Right cardiac atrium (tissue), 5 donors: Measurements from ENCODE around the gene IGF2BP2. TPM values are rescaled to one million over a fixed set of nuclear protein-coding genes. Genes with fewer than 3 reads are reported as not detected.

Source experiments
- ATAC-seq, 2 donors: fragments of 200-7000 bp; cut with Tn5 transposase; one replicate each; pipeline versions ENCODE4 v1.8.0 to v1.9.1; 2020; ENCODE audit warnings: moderate library complexity in 2 of 2, mild to moderate bottlenecking in 1 of 2
- DNase-seq, 3 donors: peaks; one replicate each; pipeline ENCODE4 v3.0.0-alpha.2; 2020
- H3K27ac ChIP-seq: one replicate; pipeline ENCODE4 v1.5.1; 2013; ENCODE audit warnings: mild to moderate bottlenecking, low read length, control low read depth, moderate library complexity
- H3K27me3 ChIP-seq: one replicate; pipeline ENCODE4 v1.6.1; 2013; ENCODE audit not compliant: control insufficient read depth, insufficient read depth
- H3K4me1 ChIP-seq: one replicate; pipeline ENCODE4 v1.6.1; 2013; ENCODE audit warnings: low read length; ENCODE audit not compliant: control insufficient read depth, insufficient read depth
- H3K4me3 ChIP-seq: one replicate; pipeline ENCODE4 v1.5.1; 2013; ENCODE audit warnings: low read length, control low read depth
- H3K9me3 ChIP-seq: one replicate; pipeline ENCODE4 v1.6.1; 2013; ENCODE audit warnings: low read length; ENCODE audit not compliant: control insufficient read depth
- WGBS: extraction: QIAGEN DNeasy Blood & Tissue Kit; methylation state at CpG from one replicate; pipeline ENCODE4 v1.1.7; 2013; 5-methylcytosine and 5-hydroxymethylcytosine counted together
- intact Hi-C, 4 donors: fragments of 100-400 bp; cut with DNase I; formaldehyde crosslinking; loops; one replicate each; pipeline versions ENCODE4 v1.11.0 to v1.14.0; 2022 to 2023
- polyA plus RNA-seq: library from polyadenylated mRNA; stranded (reverse); fragments of 200-250 nt; gene quantifications from one replicate; pipeline ENCODE4 v1.2.3, GENCODE V29; 2013
- total RNA-seq, 4 donors: library from RNA; stranded (reverse); fragmentation: NEBNext Ultra II Directional; extraction: Animal tissue kit (Norgen Biotek cat#: 25700); gene quantifications; one replicate each; pipeline ENCODE4 v1.2.1, GENCODE V29; 2021
- donor health status: healthy with polysubstance abuse.
- donor health status: DM: no; HTN: yes; CAD: no.
- donor health status: DM: no; HTN: no; CAD: no.
- donor health status: DM: no; HTN: yes; CAD: no; lungs with severe emphysema.
- donor health status: DM: yes; HTN: yes; CAD: no.

IGF2BP2 gene
- total and polyA plus RNA-seq, 5 donors: 7.7 to 18.0 (median 14.6) TPM

- no peaks in the 10 kb centered on the region for H3K27me3 ChIP-seq
- no peak for ATAC-seq
- H3K9me3 ChIP-seq: no peaks in the 10 kb centered on the region
- intact Hi-C loops: no loop called here
- no peak overlapping the region for H3K4me3 ChIP-seq
- WGBS: 94% methylated on average over 7 of the region's 7 CpGs
- no peak overlapping the region for H3K27ac ChIP-seq
- no peak for DNase-seq
- peaks cover 8% of the 10 kb centered on the region for H3K4me1 ChIP-seq
Observed at GRCh38 chr3:185718736-185719593, 105.9 kb downstream of the IGF2BP2 start.

- DNase-seq (no peak), ATAC-seq (no peak)
- peaks cover 8% of the 10 kb centered on the region for H3K4me1 ChIP-seq
- WGBS: 85% methylated on average over 9 of the region's 9 CpGs
- no peak overlapping the region for H3K4me3 ChIP-seq
- intact Hi-C loops: no loop called here
- H3K9me3 ChIP-seq: no peaks in the 10 kb centered on the region
- no peak overlapping the region for H3K27ac ChIP-seq
- no peaks in the 10 kb centered on the region for H3K27me3 ChIP-seq
Observed at GRCh38 chr3:185717627-185718402, 107.0 kb downstream of the IGF2BP2 start.

GRCh38 chr3:185717121-185717520 lies 107.7 kb downstream of the IGF2BP2 start:
- H3K9me3 ChIP-seq: no peaks in the 10 kb centered on the region
- ATAC-seq (peak; percentile 36 to 44), DNase-seq (no peak)
- H3K4me1 ChIP-seq: peaks cover 8% of the 10 kb centered on the region
- no peaks in the 10 kb centered on the region for H3K27me3 ChIP-seq
- 34% methylated on average over 4 of the region's 4 CpGs for WGBS
- H3K27ac ChIP-seq: no peak overlapping the region
- intact Hi-C loops: no loop called here
- H3K4me3 ChIP-seq: no peak overlapping the region

GRCh38 chr3:185716436-185717108 lies 108.3 kb downstream of the IGF2BP2 start:
- Histone ChIP-seq H3K27ac (no peak overlapping the region), H3K4me1 (peaks cover 8% of the 10 kb centered on the region), H3K9me3 (no peaks in the 10 kb centered on the region), H3K4me3 (no peak overlapping the region), H3K27me3 (no peaks in the 10 kb centered on the region)
- DNase-seq (no peak), ATAC-seq (peak; percentile 30 to 35)
- intact Hi-C loops: no loop called here
- 60% methylated on average over 8 of the region's 8 CpGs for WGBS

GRCh38 chr3:185715091-185715490 lies 109.8 kb downstream of the IGF2BP2 start:
- Histone ChIP-seq H3K4me1 (peaks cover 8% of the 10 kb centered on the region), H3K4me3 (no peak overlapping the region), H3K9me3 (no peaks in the 10 kb centered on the region), H3K27me3 (no peaks in the 10 kb centered on the region), H3K27ac (no peak overlapping the region)
- intact Hi-C loops: no loop called here
- ATAC-seq: no peak
- 44% methylated on average over 8 of the region's 8 CpGs for WGBS
- DNase-seq: no peak

- Histone ChIP-seq H3K4me1 (peaks cover 8% of the 10 kb centered on the region), H3K27me3 (no peaks in the 10 kb centered on the region), H3K27ac (no peak overlapping the region), H3K9me3 (no peaks in the 10 kb centered on the region), H3K4me3 (no peak overlapping the region)
- DNase-seq (no peak), ATAC-seq (no peak)
- WGBS: 89% methylated on average over 2 of the region's 2 CpGs
- intact Hi-C loops: no loop called here
Observed at GRCh38 chr3:185714085-185714484, 110.8 kb downstream of the IGF2BP2 start.

GRCh38 chr3:185713015-185713414 lies 111.8 kb downstream of the IGF2BP2 start:
- no peak overlapping the region for H3K27ac ChIP-seq
- H3K4me1 ChIP-seq: peaks cover 8% of the 10 kb centered on the region
- 97% methylated on average over 1 of the region's 1 CpG for WGBS
- DNase-seq (no peak), ATAC-seq (no peak)
- intact Hi-C loops: no loop called here
- no peaks in the 10 kb centered on the region for H3K27me3 ChIP-seq
- H3K9me3 ChIP-seq: no peaks in the 10 kb centered on the region
- H3K4me3 ChIP-seq: no peak overlapping the region

GRCh38 chr3:185712337-185712736 lies 112.5 kb downstream of the IGF2BP2 start:
- ATAC-seq: no peak

GRCh38 chr3:185711255-185711870 lies 113.5 kb downstream of the IGF2BP2 start:
- DNase-seq (no peak), ATAC-seq (no peak)
- Histone ChIP-seq H3K4me1 (peaks cover 5% of the 10 kb centered on the region), H3K27ac (no peak overlapping the region), H3K27me3 (no peaks in the 10 kb centered on the region), H3K4me3 (no peak overlapping the region), H3K9me3 (no peaks in the 10 kb centered on the region)
- intact Hi-C loops: no loop called here
- WGBS: 49% methylated on average over 8 of the region's 8 CpGs

More at GRCh38 chr3:185712337-185712736, 112.5 kb downstream of the IGF2BP2 start:
- no peaks in the 10 kb centered on the region for H3K9me3 ChIP-seq
- no peaks in the 10 kb centered on the region for H3K27me3 ChIP-seq
- intact Hi-C loops: no loop called here
- DNase-seq: no peak
- H3K4me3 ChIP-seq: no peak overlapping the region
- 79% methylated on average over 3 of the region's 3 CpGs for WGBS
- H3K27ac ChIP-seq: no peak overlapping the region
- H3K4me1 ChIP-seq: peaks cover 8% of the 10 kb centered on the region

GRCh38 chr3:185709251-185709955 lies 115.4 kb downstream of the IGF2BP2 start:
- no peaks in the 10 kb centered on the region for H3K27me3 ChIP-seq
- DNase-seq (no peak), ATAC-seq (no peak)
- intact Hi-C loops: no loop called here
- no peak overlapping the region for H3K4me3 ChIP-seq
- H3K9me3 ChIP-seq: no peaks in the 10 kb centered on the region
- WGBS: 41% methylated on average over 6 of the region's 6 CpGs
- no peak overlapping the region for H3K27ac ChIP-seq
- no peaks in the 10 kb centered on the region for H3K4me1 ChIP-seq
